GM21423 (cell line): ENCODE data around the gene SPAG8.

ENCODE experiments used
- ATAC-seq: cut with Tn5 transposase; IDR thresholded peaks from one replicate; pipeline ENCODE4 v1.9.1; 2021; ENCODE audit warnings: mild to moderate bottlenecking, moderate library complexity; ENCODE audit not compliant: unreplicated experiment

The SPAG8 gene, protein sequence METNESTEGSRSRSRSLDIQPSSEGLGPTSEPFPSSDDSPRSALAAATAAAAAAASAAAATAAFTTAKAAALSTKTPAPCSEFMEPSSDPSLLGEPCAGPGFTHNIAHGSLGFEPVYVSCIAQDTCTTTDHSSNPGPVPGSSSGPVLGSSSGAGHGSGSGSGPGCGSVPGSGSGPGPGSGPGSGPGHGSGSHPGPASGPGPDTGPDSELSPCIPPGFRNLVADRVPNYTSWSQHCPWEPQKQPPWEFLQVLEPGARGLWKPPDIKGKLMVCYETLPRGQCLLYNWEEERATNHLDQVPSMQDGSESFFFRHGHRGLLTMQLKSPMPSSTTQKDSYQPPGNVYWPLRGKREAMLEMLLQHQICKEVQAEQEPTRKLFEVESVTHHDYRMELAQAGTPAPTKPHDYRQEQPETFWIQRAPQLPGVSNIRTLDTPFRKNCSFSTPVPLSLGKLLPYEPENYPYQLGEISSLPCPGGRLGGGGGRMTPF

GRCh38 chr9:35812025-35812602 lies at the start of gene SPAG8:
TSS of gene SPAG8 (minus strand) at chr9:35812262. CDS start at chr9:35812147, 115 bp downstream.
- peak; percentile 67 for ATAC-seq

DNA sequence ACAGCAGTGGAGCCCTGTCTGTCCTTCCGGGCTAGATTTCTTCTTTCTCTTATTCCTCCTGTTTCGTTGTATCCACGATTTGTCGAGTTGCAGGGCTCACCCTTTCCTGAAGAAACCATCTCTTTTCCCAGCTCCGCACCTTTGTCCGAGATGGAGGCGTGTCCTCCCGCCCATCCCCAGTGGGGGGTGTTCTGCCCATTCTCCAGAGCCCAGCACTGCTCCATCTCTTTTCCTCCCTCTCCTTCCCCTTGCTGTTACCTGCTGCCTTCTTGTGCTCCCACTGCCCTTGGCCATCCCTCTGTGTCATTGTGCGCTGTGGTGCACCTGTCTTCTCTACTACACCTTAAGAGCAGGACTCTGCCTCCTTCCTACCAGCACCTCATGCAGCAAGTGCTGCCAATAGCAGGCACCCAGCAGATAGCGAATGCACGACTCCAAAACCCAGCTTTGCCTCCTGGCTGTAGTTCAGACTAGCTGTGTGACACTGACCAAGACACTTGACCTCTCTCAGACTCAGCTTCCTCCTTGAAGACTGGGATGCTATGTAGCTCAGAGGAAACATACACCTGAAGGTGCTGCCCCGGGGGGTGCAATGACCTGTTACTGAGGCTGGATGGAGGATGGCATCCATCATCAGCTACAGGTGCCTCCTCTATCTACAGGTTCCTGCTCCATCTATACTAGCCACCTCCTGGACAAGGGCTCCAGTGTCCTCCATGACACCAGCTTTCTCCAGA lies 49.3 kb upstream of the SPAG8 start:
- no peak for ATAC-seq

GRCh38 chr9:35859990-35860339 lies 47.9 kb upstream of the SPAG8 start:
- no peak for ATAC-seq

- no peak for ATAC-seq
Measured at GRCh38 chr9:35859310-35859989, 47.4 kb upstream of the SPAG8 start.

DNA sequence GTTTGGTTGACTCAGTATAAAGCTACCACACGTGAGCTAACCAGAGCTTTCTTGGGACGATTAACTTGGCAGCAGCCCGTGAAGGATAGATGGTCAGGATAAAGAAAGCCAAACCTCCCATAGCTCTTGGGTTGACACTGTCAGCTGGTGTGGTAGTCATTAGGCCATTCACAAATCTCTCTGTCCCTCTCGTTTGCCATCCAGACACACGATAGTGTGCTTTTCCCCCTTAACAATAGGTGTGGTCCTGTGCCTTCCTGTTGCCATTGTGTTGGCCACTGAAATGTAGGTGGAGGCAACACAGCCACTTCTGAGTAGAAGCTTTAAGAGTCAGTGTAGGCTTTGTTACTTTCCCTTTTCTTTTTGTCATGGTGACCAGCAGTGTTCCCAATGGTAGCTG lies 46.4 kb upstream of the SPAG8 start:
- no peak for ATAC-seq

GRCh38 chr9:35856882-35857281 lies 44.8 kb upstream of the SPAG8 start:
- no peak for ATAC-seq

DNA sequence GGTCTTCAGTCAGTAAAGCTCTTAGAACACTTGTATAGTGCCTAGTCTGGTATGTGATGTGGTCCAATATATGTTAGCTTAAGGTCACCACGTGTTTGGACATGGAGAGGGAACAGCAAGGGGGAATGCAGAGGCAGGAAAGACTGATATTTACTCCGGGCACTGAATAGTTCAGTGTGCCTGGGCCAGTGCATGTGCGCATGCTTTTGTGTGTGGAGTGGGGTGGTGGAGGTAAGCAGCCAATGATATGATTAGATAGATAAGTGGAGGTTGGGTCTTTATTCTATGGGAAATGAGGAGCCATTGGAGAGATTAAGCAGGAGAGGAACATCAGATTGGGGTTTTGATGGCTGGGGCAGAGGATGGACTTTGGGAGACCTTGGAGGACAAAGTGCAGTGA lies 44.1 kb upstream of the SPAG8 start:
- ATAC-seq = no peak

DNA sequence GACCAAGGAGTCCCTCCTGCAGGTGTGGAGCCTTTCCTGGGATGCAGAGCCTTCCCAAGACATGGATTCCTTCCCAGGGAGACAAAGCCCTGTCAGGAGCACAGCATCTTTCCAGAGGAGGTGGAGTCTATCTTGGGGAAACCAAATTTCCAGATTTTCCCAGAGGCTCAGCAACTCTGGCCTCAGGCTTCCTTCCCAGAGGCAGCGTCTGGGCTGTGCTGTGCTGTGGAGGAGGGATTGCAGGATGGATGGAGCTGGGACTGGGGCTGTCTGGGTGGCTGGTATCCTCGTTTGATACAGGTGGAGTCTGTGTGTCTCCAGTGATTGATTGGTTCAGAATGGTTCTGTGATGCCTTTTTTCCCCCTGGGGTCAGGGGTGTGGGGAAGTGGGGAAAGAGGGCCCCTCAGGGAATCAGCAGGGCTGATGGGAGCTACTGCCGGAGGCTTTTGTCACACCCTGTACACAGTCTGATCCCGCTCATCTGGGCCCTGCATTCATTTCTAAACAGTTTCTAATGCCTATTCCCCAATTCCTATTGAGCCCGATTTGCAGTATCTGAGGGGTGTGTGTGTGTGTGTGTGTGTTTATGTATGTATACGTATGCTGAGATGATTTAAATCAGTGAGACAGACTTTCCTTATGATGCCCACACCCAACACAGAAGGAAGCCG lies 42.2 kb upstream of the SPAG8 start:
- no peak for ATAC-seq

DNA sequence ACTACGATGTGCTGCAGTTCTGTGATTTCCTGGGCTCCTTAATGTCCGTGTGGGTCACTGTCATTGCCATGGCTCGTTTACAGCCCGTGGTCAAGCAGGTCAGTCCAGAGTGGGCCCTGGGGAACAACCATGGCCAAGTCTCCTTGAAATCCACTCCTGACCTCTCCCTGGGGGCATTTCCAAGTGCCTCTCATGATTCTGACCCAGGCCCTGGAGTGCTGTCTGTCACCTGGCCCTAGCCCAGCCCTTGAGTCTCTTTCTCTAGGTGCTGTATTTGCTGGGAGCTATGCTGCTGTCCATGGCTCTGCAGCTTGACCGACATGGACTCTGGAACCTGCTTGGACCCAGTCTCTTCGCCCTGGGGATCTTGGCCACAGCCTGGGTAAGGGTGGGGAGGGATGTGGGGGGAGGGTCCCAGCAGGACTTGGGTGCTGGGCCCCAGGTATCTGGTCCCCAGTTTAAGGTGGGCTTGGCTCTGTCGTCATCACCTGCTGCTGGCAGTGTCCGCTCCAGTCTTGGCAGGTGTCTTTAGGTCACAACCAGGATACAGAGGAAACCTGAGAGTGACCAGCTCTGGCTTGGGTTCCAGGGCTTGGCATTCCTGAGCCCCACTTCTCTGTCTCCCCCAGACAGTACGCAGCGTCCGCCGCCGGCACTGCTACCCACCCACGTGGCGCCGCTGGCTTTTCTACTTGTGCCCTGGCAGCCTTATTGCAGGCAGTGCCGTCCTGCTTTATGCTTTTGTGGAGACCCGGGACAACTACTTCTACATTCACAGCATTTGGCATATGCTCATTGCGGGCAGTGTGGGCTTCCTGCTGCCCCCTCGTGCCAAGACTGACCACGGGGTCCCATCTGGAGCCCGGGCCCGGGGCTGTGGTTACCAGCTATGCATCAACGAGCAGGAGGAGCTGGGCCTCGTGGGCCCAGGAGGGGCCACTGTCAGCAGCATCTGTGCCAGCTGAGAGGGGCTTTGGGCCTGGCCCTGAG lies 41.1 kb upstream of the SPAG8 start:
- ATAC-seq = no peak

GRCh38 chr9:35852267-35852815 lies 40.3 kb upstream of the SPAG8 start:
- no peak for ATAC-seq

DNA sequence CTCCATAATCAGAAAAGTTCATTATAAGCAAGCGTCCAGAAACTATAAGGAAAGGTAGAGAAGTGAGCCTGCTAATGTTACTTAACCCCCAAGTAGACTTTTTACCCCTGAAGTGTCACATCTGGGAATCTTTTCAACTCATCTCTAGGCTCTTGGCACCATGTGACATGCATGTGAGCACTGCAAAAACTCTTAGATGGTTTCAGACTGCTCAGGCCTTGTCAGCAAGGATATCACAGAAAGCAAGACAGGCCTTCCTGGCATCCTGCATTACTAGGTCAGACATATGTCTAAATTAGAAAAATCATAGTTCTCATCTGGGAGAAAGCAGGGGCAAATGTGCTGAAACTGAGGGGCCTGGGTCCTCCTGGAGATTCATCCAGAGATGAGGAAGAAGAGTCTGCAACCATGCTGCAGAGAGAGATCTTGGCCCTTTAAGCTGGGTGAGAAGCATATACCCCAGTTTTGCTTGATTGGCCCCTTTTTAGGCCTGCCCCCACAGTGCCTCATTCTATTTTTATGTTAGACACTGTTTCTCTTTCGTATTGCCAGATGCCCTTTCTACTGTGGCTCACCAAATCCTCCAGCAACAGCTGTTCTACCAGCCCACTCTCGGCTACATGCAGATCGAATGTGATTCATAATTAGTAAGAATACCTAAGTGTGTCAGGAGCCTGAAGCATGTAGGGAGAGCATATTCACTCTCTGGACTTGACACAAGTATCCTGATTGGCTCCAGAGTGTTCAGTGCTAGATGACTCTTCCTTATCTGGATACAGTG lies 35.9 kb upstream of the SPAG8 start:
- ATAC-seq = peak; percentile 89

GRCh38 chr9:35845824-35846771 lies 34.0 kb upstream of the SPAG8 start:
- no peak for ATAC-seq

- ATAC-seq = no peak
Measured at GRCh38 chr9:35844628-35845270, 32.7 kb upstream of the SPAG8 start.

GRCh38 chr9:35842795-35843194 lies 30.7 kb upstream of the SPAG8 start:
- ATAC-seq = peak; percentile 52

DNA sequence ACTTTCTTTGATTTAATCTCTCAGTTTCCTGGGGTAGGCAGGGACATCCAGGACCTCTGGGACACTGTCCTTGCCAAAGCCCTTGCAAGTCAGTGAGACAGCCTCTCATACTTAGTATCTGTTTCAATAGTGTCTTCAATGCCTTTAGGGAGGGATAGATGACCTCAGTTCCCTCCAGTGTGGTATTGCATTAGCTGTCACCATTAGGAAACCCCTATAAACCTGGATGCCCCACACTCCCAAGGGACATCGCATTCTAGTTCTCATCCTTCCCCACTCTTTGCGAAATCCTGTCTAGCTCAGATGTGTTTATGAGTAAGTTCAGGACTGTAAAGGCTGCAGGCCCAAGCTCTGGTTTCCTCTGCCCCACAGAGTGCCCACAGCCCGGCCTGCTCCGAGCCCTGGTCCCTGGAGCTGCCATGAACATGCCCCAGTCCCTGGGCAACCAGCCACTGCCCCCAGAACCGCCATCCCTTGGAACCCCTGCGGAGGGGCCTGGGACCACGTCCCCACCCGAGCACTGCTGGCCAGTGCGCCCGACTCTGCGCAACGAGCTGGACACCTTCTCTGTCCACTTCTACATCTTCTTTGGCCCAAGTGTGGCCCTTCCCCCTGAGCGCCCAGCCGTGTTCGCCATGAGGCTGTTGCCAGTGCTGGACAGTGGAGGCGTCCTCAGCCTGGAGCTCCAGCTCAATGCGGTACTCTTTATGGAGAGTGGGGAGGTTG lies 30.1 kb upstream of the SPAG8 start:
- no peak for ATAC-seq

DNA sequence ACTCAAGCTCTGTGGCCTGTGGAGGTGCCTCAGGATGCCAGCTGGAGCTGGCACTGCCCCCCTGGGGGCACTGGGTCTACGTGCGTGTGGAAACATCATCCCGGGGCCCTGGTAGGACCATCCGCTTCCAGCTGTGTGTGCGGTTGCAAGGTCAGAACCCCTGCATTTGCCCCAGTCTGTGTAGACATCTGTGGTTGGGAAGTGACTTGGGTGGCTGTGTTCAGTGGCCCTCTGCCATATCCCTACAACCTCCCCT lies 29.5 kb upstream of the SPAG8 start:
- no peak for ATAC-seq
